Uterus (tissue), 4 donors: ENCODE measurements around the gene ATR. TPM values are rescaled to one million over a fixed set of nuclear protein-coding genes. Genes with fewer than 3 reads are reported as not detected.

Experiments used
- DNase-seq, 2 donors: peaks; one replicate each; pipeline ENCODE4 v3.0.0-alpha.2; 2019 to 2020
- H3K27ac ChIP-seq, 2 donors: fragments of 200-600 bp; sonication (generic); 1 replicate in 1 of 2; 2 replicates in 1 of 2; pipeline ENCODE4 v1.5.1; 2016 to 2018
- H3K27me3 ChIP-seq, 2 donors: fragments of 200-600 bp; sonication (generic); one replicate each; pipeline ENCODE4 v1.5.1; 2018 to 2019; ENCODE audit warnings: control low read depth in 1 of 2
- H3K36me3 ChIP-seq, 2 donors: fragments of 200-600 bp; sonication (generic); one replicate each; pipeline ENCODE4 v1.5.1; 2019; ENCODE audit warnings: control low read depth in 1 of 2
- H3K4me1 ChIP-seq, 2 donors: fragments of 200-600 bp; sonication (generic); one replicate each; pipeline ENCODE4 v1.5.1; 2018 to 2019; ENCODE audit warnings: control low read depth in 1 of 2
- H3K4me3 ChIP-seq, 2 donors: fragments of 200-600 bp; sonication (generic); 1 replicate in 1 of 2; 2 replicates in 1 of 2; pipeline ENCODE4 v1.5.1; 2018 to 2019; ENCODE audit warnings: mild to moderate bottlenecking in 1 of 2
- H3K9me3 ChIP-seq, 2 donors: fragments of 200-600 bp; sonication (generic); one replicate each; pipeline ENCODE4 v1.5.1; 2019; ENCODE audit warnings: control low read depth in 1 of 2
- CTCF ChIP-seq, 4 experiments: fragments of 200-600 bp in 2 of 4; fragments of 450-650 bp in 2 of 4; sonication (generic) in 2 of 4; IDR thresholded peaks; one replicate each; pipeline ENCODE4 v1.5.1; 2016 to 2019; ENCODE audit warnings: antibody characterized with exemption in 4 of 4, mild to moderate bottlenecking in 2 of 4, moderate library complexity in 1 of 4
- POLR2A ChIP-seq, 2 donors: fragments of 450-650 bp; IDR thresholded peaks; one replicate each; pipeline ENCODE4 v1.6.1; 2016; ENCODE audit warnings: antibody characterized with exemption in 2 of 2, mild to moderate bottlenecking in 1 of 2, moderate library complexity in 1 of 2
- intact Hi-C: fragments of 100-400 bp; cut with DNase I; formaldehyde crosslinking; loops from one replicate; pipeline ENCODE4 v1.15.1; 2023; ENCODE audit warnings: low total_unique reads
- total RNA-seq, 4 donors: library from RNA; depleted of rRNA in 3 of 4; stranded (reverse); fragments of >200 nt in 3 of 4; gene quantifications; one replicate each; pipeline versions ENCODE4 v1.1.0 to v1.2.4, GENCODE V29; 2014 to 2023
- donor health status: DM: yes; HTN: yes; CAD: no.

Gene ATR
- 10 to 100 TPM; 18.4 to 50.5 (median 31.1) TPM for total RNA-seq

GRCh38 chr3:142578329-142579223 lies at the start of gene ATR:
ATR (minus strand) TSS chr3:142578733; CDS start chr3:142578704, 29 bp downstream.
- intact Hi-C loops, result no loop called here
- no peaks in the 10 kb centered on the region for H3K9me3 ChIP-seq
- peak; percentile 96 for DNase-seq
- no peaks in the 10 kb centered on the region for H3K36me3 ChIP-seq
- TF ChIP-seq CTCF (IDR thresholded peaks at IDR 0.05) (peak in 2 of 4 experiments; percentile 1 to 31), POLR2A (IDR thresholded peaks at IDR 0.05) (peak; percentile 32 to 62)
- peak within 1 kb of the TSS; percentile 84 to 92 for H3K27ac ChIP-seq
- peak within 1 kb of the TSS; percentile 85 to 92 for H3K4me3 ChIP-seq
- H3K27me3 ChIP-seq, result no peaks in the 10 kb centered on the region
- H3K4me1 ChIP-seq, result no peaks in the 10 kb centered on the region

GRCh38 chr3:142626971-142627370 lies 48.4 kb upstream of the ATR start:
- no peak overlapping the region for H3K4me3 ChIP-seq
- H3K27ac ChIP-seq, result no peak overlapping the region
- H3K9me3 ChIP-seq, result no peaks in the 10 kb centered on the region
- no peaks in the 10 kb centered on the region for H3K27me3 ChIP-seq
- DNase-seq, result no peak
- TF ChIP-seq POLR2A (IDR thresholded peaks at IDR 0.05), result no peak
- no peak for TF ChIP-seq CTCF (IDR thresholded peaks at IDR 0.05)
- no peaks in the 10 kb centered on the region for H3K36me3 ChIP-seq
- H3K4me1 ChIP-seq, result no peaks in the 10 kb centered on the region
- intact Hi-C loops, result no loop called here

DNA sequence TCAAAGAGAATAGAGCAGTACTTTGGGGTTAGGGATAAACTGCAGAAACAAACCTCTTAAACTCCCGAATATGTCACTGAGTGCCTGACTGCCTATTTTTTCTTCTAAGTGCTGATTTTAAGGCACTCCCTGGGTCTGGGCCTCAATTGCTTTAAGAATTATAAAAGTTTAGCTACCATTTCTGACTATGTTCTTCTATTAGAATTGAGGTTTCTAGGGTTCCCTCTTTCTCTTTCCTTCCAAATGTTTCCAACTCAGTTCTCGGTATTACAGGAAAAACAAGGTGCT lies 46.6 kb upstream of the ATR start:
- DNase-seq, result no peak
- H3K27ac ChIP-seq, result no peak overlapping the region
- H3K36me3 ChIP-seq, result no peaks in the 10 kb centered on the region

DNA sequence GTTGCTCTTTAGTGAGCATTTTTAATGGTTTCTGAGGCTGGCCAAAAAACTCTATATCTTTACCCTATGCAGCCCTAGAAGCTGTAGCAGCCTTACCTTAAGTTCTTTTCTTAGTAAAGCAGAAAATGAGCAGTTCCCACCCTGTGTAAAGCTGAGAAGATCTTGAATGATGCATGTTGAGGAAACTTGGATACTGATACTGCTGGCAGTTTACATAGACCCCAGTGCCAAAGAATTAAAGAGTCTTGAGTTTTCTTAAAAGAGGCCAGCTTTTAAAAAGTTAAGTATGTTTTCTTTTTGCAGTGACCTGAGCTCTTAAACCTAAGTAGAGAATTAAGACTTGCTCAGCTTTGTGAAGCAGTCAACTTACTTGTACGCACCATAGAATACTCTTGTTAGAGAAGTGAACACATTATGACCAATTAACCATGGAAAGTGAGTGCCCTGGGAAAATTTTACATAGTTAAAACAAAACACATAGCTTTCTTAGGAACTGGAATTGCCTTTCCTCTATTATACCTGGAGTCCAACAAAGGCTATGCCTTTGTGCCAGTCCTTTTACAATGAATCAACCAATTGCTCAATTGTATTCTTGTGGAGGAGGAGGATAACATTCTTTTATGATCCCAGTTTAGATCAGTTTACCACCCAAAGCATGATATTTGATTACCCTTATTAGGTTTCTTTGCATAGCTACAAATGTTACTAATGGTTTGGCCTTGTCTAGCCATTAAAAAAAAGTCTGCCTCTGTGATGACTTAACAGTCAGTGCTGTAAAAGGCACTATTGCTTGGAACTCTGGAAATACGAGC lies 46.0 kb upstream of the ATR start:
- H3K4me1 ChIP-seq, result no peaks in the 10 kb centered on the region
- no peak for DNase-seq
- intact Hi-C loops, result no loop called here

More for the DNA sequence above, 46.6 kb upstream of the ATR start:
- intact Hi-C loops, result no loop called here
- H3K9me3 ChIP-seq, result no peaks in the 10 kb centered on the region
- no peak overlapping the region for H3K4me3 ChIP-seq
- no peaks in the 10 kb centered on the region for H3K27me3 ChIP-seq
- TF ChIP-seq POLR2A (IDR thresholded peaks at IDR 0.05) (no peak), CTCF (IDR thresholded peaks at IDR 0.05) (no peak)
- H3K4me1 ChIP-seq, result no peaks in the 10 kb centered on the region

More for the DNA sequence above, 46.0 kb upstream of the ATR start:
- Histone ChIP-seq H3K9me3 (no peaks in the 10 kb centered on the region), H3K36me3 (no peaks in the 10 kb centered on the region), H3K27ac (no peak overlapping the region), H3K4me3 (no peak overlapping the region), H3K27me3 (no peaks in the 10 kb centered on the region)
- TF ChIP-seq CTCF (IDR thresholded peaks at IDR 0.05), result no peak
- TF ChIP-seq POLR2A (IDR thresholded peaks at IDR 0.05), result no peak
